HG03521 (cell line): Measurements from ENCODE around the gene CTAGE9.
"Not testable (repeated sequence)": the region's sequence is repeated elsewhere in the genome, so short reads cannot be mapped to it uniquely, and the experiment has no call there.

ENCODE experiments used
- ATAC-seq: cut with Tn5 transposase; IDR thresholded peaks from one replicate; pipeline ENCODE4 v1.9.1; 2021; ENCODE audit warnings: mild to moderate bottlenecking, moderate library complexity; ENCODE audit not compliant: unreplicated experiment

The CTAGE9 gene

GRCh38 chr6:131728296-131728939 lies 17.6 kb upstream of the CTAGE9 start:
- no peak for ATAC-seq

GRCh38 chr6:131727868-131728267 lies 17.1 kb upstream of the CTAGE9 start:
- no peak for ATAC-seq

DNA sequence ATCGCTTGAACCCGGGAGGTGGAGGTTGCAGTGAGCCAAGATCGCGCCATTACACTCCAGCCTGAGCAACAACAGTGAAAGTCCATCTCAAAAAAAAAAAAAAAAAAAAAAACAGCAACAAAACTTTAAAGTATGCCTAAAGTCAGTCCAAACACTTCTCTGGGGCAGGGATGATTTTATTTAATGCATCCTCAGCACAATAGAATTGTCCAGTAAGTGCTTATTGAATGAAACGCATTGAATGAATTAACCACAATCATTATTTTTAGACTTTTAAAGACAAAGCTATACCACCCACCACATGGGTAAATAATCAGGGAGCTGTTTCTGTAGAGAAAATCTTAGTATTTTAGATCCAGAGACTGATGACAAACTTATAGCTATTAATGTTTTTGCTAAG lies 16.6 kb upstream of the CTAGE9 start:
- no peak for ATAC-seq

DNA sequence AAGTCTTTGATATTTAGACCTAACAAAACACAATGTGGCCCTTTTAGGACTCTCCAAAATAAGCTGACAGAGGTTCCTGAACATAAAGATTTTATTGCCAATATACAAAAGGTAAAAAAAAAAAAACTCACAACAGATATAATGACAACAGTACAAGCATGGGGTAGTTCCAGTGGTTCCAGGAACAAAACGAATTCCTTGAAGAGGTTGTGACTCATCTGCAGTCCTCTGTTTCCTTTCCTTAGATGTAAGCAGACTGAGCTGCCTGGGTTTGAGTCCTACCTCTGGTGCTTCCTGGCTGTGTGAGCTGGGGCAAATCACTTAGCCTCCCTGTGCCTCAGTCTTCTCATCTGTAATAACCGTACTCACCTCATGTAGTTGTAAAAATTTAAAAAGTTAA lies 13.3 kb upstream of the CTAGE9 start:
- no peak for ATAC-seq

DNA sequence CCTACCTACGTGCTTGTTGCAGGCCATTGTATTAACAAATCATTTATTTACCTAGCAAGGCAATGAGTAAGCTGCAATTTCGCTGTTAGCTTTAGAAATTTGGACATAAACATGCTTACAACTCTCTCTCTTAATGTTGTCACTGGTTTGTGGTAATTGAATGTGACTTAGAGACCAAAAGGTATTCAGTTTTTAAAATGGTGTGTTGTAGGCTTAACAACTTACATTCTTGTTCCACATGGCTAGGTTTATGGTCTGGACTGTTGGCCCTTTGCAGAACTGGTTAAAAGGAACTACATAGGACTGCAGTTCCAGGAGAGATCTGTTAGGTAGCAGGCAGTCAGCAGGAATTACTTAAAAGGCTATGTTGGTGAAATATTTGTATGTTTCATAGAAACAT lies 10.3 kb upstream of the CTAGE9 start:
- no peak for ATAC-seq

GRCh38 chr6:131717836-131718542 lies 7.2 kb upstream of the CTAGE9 start:
- no peak for ATAC-seq

- ATAC-seq = peak; percentile 71
These were observed 4.8 kb upstream of the CTAGE9 start for GRCh38 chr6:131715567-131715966.

GRCh38 chr6:131703905-131704304 lies 6.9 kb downstream of the CTAGE9 start:
- ATAC-seq = not testable (repeated sequence)

DNA sequence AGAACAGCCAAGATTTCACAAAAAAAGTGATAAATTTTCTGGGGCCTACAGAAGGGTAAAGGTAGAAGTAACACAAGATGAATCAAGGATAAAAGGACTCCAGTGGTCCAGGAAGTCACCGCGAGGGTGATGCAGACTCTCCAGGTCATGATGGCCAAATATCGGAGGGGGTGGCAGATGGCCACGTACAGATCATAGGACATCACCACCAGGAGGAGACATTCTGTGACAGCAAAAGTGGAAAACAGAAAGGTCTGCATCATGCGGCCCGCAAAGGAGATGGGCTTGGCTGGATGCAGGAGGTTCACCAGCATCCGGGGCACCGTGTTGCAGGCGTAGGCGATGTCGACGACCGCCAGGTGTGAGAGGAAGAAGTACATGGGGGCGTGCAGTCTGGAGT lies 10.0 kb downstream of the CTAGE9 start:
- ATAC-seq = not testable (repeated sequence)

- no peak for ATAC-seq
These were observed 13.9 kb downstream of the CTAGE9 start for GRCh38 chr6:131696956-131697355.

GRCh38 chr6:131694832-131695426 lies 15.9 kb downstream of the CTAGE9 start:
- peak; percentile 90 for ATAC-seq

GRCh38 chr6:131693384-131693783 lies 17.4 kb downstream of the CTAGE9 start:
- ATAC-seq = no peak

- no peak for ATAC-seq
These were observed 18.2 kb downstream of the CTAGE9 start for GRCh38 chr6:131692589-131692988.

DNA sequence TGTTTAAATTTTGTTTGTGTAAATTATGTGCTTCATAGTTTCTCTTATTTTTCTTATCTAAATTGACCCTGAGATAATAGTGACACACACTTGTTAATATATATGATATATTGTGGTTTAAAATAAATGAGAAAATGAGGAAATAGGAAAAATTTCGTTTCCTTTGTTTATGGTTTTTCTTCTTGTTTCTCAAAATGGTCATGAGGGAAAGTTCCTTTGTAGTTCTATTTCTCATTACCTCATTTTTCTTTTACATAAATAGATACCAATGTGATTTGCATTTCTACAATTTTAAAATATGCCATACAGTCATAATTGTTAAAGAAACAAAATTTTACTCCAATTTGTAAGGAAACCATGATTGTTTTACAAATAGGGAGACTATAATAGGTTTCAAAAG lies 18.8 kb downstream of the CTAGE9 start:
- no peak for ATAC-seq

- peak; percentile 50 for ATAC-seq
These were observed 22.5 kb downstream of the CTAGE9 start for GRCh38 chr6:131688286-131688685.

GRCh38 chr6:131687022-131687421 lies 23.8 kb downstream of the CTAGE9 start:
- ATAC-seq = no peak

DNA sequence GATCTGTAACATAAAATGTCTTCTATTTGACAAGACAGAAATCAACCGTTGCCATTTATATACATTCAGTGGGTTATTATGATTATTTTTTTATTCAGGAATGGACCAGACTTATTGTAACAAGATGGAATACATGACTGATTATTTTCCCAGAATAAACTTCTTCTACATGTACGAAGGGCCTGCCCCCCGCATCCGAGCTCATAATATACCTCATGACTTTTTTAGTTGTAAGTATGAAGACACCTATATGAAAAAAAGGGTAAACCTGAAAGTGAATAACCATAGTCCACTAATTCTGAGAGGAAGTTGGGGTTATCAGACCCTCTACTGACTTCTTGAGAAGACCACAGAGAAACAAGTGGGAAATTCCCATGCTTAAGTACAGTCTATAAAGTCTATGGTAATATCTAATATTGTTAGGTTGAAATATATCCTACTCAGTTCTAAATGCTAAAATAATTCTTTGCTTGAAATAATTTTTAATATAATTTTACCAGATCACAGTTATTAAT lies 25.5 kb downstream of the CTAGE9 start:
- ATAC-seq = peak; percentile 56

- peak; percentile 74 for ATAC-seq
These were observed 27.3 kb downstream of the CTAGE9 start for GRCh38 chr6:131683479-131683878.

GRCh38 chr6:131682442-131682841 lies 28.4 kb downstream of the CTAGE9 start:
- ATAC-seq = no peak

- no peak for ATAC-seq
These were observed 29.2 kb downstream of the CTAGE9 start for GRCh38 chr6:131681585-131681984.

DNA sequence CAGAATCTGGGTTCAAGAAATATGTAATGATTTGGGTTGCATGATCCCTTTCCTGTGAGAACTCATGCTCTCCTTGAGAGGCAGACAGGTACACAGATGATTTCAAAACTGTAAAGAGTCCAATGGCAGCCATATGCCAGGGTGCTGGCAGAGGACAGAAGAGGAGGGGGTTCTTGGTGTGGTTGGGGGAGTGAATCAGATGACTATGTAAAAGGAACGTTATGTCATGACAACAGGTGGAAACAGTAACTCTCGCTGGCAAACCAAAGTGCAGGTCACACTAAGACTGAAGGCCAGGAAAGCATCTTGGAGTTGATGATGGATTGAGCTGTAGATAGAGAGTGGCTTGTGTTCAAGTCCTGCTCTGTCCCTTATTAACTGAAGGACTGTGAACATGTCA lies 29.9 kb downstream of the CTAGE9 start:
- ATAC-seq = no peak

DNA sequence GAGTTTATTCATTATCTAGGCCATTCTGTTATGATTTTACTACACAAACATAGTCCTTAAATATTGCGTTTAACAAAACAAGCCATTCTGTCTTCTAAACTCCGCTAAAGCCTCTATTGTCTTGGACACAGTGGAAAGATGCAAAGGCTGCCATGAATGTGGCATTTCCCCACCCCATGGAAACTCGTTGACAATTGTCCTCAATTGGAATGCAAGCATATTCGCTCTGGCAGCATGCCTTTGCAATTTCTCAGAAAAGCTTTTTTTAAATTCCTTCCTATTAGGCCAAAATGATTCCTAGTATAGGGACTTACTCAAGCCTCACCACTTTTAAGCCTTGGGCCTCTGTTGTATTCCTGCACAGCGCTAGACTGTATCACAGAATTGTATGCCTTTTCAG lies 32.4 kb downstream of the CTAGE9 start:
- ATAC-seq = no peak
